GM23248 (cell line): ENCODE data around the gene TMC6. TPM values are rescaled to one million over a fixed set of nuclear protein-coding genes. Genes with fewer than 3 reads are reported as not detected.

ENCODE experiments used
- DNase-seq: peaks from one replicate; pipeline ENCODE4 v3.0.0-alpha.2; 2015
- H2AFZ ChIP-seq: fragments of 200-600 bp; sonication (generic); 2 replicates; pipeline ENCODE4 v1.6.1; 2016; ENCODE audit warnings: antibody characterized with exemption
- H3F3A ChIP-seq: fragments of 200-600 bp; sonication (generic); 2 replicates; pipeline ENCODE4 v1.6.1; 2016; ENCODE audit warnings: mild to moderate bottlenecking, antibody characterized with exemption, mixed run types; ENCODE audit not compliant: insufficient read depth
- H3K27ac ChIP-seq: fragments of 200-600 bp; sonication (generic); 2 replicates; pipeline ENCODE4 v1.5.1; 2016; ENCODE audit warnings: mild to moderate bottlenecking
- H3K27me3 ChIP-seq: fragments of 200-600 bp; sonication (generic); replicated peaks from 2 replicates; pipeline ENCODE4 v1.6.1; 2016; ENCODE audit warnings: mild to moderate bottlenecking; ENCODE audit not compliant: insufficient read depth
- H3K36me3 ChIP-seq: fragments of 200-600 bp; sonication (generic); 2 replicates; pipeline ENCODE4 v1.6.1; 2016; ENCODE audit warnings: low read depth, mild to moderate bottlenecking
- H3K4me1 ChIP-seq: fragments of 200-600 bp; sonication (generic); 2 replicates; pipeline ENCODE4 v1.6.1; 2016; ENCODE audit warnings: mild to moderate bottlenecking; ENCODE audit not compliant: insufficient read depth
- H3K4me2 ChIP-seq: fragments of 200-600 bp; sonication (generic); one replicate; pipeline ENCODE4 v1.6.1; 2016; ENCODE audit warnings: mild to moderate bottlenecking; ENCODE audit not compliant: unreplicated experiment
- H3K4me3 ChIP-seq: fragments of 200-600 bp; sonication (generic); 2 replicates; pipeline ENCODE4 v1.5.1; 2016; ENCODE audit warnings: mild to moderate bottlenecking
- H3K79me2 ChIP-seq: fragments of 200-600 bp; sonication (generic); 2 replicates; pipeline ENCODE4 v1.6.1; 2016; ENCODE audit warnings: mild to moderate bottlenecking; ENCODE audit not compliant: insufficient read depth
- H3K9ac ChIP-seq: fragments of 200-600 bp; sonication (generic); 2 replicates; pipeline ENCODE4 v1.6.1; 2016; ENCODE audit warnings: mild to moderate bottlenecking
- H3K9me2 ChIP-seq: fragments of 200-600 bp; sonication (generic); 2 replicates; pipeline ENCODE4 v1.6.1; 2016; ENCODE audit warnings: mixed run types, mild to moderate bottlenecking, moderate library complexity; ENCODE audit not compliant: insufficient read depth
- H3K9me3 ChIP-seq: fragments of 200-600 bp; sonication (generic); one replicate; pipeline ENCODE4 v1.6.1; 2017; ENCODE audit warnings: low read depth
- H4K20me1 ChIP-seq: fragments of 200-600 bp; sonication (generic); 2 replicates; pipeline ENCODE4 v1.6.0; 2016; ENCODE audit not compliant: insufficient read depth
- EZH2 ChIP-seq: fragments of 200-600 bp; sonication (generic); IDR thresholded peaks from 2 replicates; pipeline ENCODE4 v1.6.1; 2018; ENCODE audit warnings: antibody characterized with exemption, mild to moderate bottlenecking; ENCODE audit not compliant: insufficient read depth, poor library complexity, severe bottlenecking
- EZH2phosphoT487 ChIP-seq: fragments of 200-600 bp; sonication (generic); IDR thresholded peaks from 2 replicates; pipeline ENCODE4 v1.6.1; 2018; ENCODE audit warnings: antibody characterized with exemption, moderate library complexity, mild to moderate bottlenecking, low read depth; ENCODE audit not compliant: insufficient read depth
- WGBS, 2 experiments: methylation state at CpG; one replicate each; pipeline ENCODE4 v1.1.6; 2015 to 2017; ENCODE audit warnings: low lambda C conversion rate in 2 of 2, low coverage in 1 of 2; ENCODE audit errors: missing lambda C conversion rate in 2 of 2; 5-methylcytosine and 5-hydroxymethylcytosine counted together
- in situ Hi-C: fragments of 300-500 bp; cut with MboI; formaldehyde crosslinking; loops from 2 replicates; pipeline ENCODE4 v1.15.0; 2020
- polyA plus RNA-seq: library from polyadenylated mRNA; unstranded; fragments of >200 nt; fragmentation: Nextera tagmentation; extraction: Ambion mirVana; gene quantifications from 2 replicates; pipeline ENCODE4 v1.2.1, GENCODE V29; 2016
- total RNA-seq: library from RNA; depleted of rRNA; stranded (reverse); fragments of >200 nt; shearing (Covaris generic); gene quantifications from 2 replicates; pipeline ENCODE4 v1.2.3, GENCODE V29; 2014

The TMC6 gene
- total and polyA plus RNA-seq, 2 experiments from 2014 or later = not detected

DNA sequence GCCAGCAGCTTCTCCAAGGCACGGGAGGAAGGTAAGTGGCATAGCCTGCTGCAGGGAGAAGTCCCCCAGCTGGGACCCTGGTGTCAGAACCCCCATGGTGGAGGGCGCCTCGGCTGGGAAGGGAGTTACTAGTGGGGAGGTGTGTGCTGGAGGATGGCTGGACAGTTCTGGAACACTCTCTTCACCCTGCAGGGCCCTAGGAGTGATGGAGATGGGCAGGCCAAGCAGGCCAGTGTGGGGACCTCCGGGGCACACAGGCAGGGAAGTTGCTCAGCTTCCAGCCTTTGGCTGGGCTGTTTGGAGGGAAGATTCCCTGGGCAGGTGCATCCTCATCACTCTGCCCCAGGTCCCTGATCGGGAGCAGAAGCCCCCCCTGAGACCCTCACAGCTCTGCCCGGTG lies 18.3 kb upstream of the TMC6 start:
- H3K79me2 ChIP-seq = no peaks in the 10 kb centered on the region
- no peak overlapping the region for H3K9ac ChIP-seq
- no peaks in the 10 kb centered on the region for H3F3A ChIP-seq
- no peak for DNase-seq
- no peaks in the 10 kb centered on the region for H3K9me3 ChIP-seq
- H3K36me3 ChIP-seq = no peaks in the 10 kb centered on the region
- 43 to 60% methylated on average over 6 of the region's 6 CpGs for WGBS, 2 experiments
- in situ Hi-C loops = no loop called here
- no peak overlapping the region for H3K27ac ChIP-seq
- peaks cover 6% of the 10 kb centered on the region for H3K4me1 ChIP-seq
- no peak overlapping the region for H2AFZ ChIP-seq
- H3K4me2 ChIP-seq = no peak overlapping the region
- no peak overlapping the region for H3K4me3 ChIP-seq
- peaks cover 5% of the 10 kb centered on the region; the same call in 1 of the 2 replicates for H3K27me3 ChIP-seq
- no peaks in the 10 kb centered on the region for H4K20me1 ChIP-seq
- no peaks in the 10 kb centered on the region for H3K9me2 ChIP-seq
- no peak for TF ChIP-seq EZH2phosphoT487
- TF ChIP-seq EZH2 = no peak

DNA sequence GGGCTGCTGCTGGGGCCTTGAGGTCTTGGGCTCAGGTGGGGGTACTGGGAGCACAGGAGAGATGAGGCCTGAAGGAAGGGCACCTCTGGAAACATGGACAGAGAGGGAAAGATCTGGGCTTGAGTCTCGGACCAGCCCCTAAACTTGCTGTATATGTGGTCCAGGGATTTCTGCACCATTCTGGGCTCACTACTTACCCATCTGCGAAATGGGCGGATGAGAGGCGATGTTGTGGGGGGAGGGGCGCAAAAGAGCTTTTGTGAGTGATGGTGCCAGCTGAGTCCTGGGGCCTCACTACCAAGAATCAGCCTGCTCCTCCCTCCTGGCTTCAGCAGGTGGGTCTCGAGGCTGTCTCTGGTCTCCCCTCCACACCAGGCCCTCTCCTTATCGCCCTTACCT lies 17.9 kb upstream of the TMC6 start:
- Histone ChIP-seq H3K4me1 (peaks cover 2% of the 10 kb centered on the region), H3K9ac (no peak overlapping the region), H3K79me2 (no peaks in the 10 kb centered on the region), H3K9me3 (no peaks in the 10 kb centered on the region), H3K9me2 (no peaks in the 10 kb centered on the region), H3K36me3 (no peaks in the 10 kb centered on the region), H3K4me3 (no peak overlapping the region), H3F3A (no peaks in the 10 kb centered on the region), H4K20me1 (no peaks in the 10 kb centered on the region), H2AFZ (no peak overlapping the region), H3K27me3 (peaks cover 5% of the 10 kb centered on the region; the same call in 1 of the 2 replicates), H3K4me2 (no peak overlapping the region), H3K27ac (no peak overlapping the region)
- in situ Hi-C loops = no loop called here
- DNase-seq = no peak
- 67 to 79% methylated on average over 7 of the region's 7 CpGs for WGBS, 2 experiments
- TF ChIP-seq EZH2phosphoT487 = no peak
- no peak for TF ChIP-seq EZH2

DNA sequence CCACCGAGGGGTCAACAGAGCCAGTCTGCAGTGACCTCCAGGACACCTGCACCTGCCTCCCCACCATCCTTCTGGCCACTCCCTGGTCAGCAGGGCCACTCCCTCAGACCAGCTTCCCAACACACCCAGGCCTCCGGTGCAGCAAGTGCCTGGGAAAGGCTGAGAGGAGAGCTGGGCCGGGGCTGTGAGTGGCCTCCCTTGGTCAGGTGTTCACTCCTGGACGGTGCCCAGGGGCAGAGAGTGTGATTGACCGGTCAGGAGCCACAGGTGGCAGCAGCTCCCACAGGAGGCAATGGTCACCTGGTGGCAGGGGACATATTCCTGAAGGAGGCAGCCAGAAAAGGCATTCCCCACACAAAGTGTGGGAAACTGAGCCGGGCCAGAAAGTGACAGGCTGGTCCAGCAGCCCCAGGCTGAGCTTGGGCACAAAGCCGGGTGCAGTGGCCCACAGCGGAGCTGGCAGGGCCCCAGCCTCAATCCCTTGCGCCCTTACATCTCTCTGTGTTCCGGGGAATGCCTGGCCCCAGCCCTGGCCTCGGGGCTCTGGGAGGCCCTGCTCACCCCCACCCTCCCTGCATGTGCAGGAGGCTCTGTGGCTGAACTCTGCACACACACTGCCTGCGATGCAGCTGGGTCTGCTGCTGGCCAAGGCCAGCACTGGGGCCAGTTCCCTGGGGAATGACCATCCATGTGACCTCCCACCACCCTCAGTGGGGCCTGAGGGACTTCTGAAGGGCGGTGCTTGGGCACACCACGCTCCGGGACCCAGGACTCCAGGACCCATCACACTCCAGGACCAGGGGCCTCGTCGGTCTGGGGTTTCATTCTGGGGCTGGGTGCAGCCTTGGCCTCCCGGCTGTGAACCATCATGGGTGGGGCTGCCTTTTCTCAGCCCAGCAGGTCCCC lies 16.4 kb upstream of the TMC6 start:
- TF ChIP-seq EZH2phosphoT487 = no peak
- no peak for TF ChIP-seq EZH2
- no peak overlapping the region for H3K4me3 ChIP-seq
- in situ Hi-C loops = no loop called here
- no peaks in the 10 kb centered on the region for H3K4me1 ChIP-seq
- H4K20me1 ChIP-seq = no peaks in the 10 kb centered on the region
- no peaks in the 10 kb centered on the region for H3K9me3 ChIP-seq
- no peaks in the 10 kb centered on the region for H3K9me2 ChIP-seq
- no peaks in the 10 kb centered on the region for H3K79me2 ChIP-seq
- no peak overlapping the region for H3K27ac ChIP-seq
- no peak overlapping the region for H3K4me2 ChIP-seq
- H3K9ac ChIP-seq = no peak overlapping the region
- H3K27me3 ChIP-seq = peaks cover 5% of the 10 kb centered on the region; the same call in 1 of the 2 replicates
- no peak overlapping the region for H2AFZ ChIP-seq
- DNase-seq = no peak
- H3K36me3 ChIP-seq = no peaks in the 10 kb centered on the region
- H3F3A ChIP-seq = no peaks in the 10 kb centered on the region
- 72 to 77% methylated on average over 15 to 18 of the region's 18 CpGs for WGBS, 2 experiments

DNA sequence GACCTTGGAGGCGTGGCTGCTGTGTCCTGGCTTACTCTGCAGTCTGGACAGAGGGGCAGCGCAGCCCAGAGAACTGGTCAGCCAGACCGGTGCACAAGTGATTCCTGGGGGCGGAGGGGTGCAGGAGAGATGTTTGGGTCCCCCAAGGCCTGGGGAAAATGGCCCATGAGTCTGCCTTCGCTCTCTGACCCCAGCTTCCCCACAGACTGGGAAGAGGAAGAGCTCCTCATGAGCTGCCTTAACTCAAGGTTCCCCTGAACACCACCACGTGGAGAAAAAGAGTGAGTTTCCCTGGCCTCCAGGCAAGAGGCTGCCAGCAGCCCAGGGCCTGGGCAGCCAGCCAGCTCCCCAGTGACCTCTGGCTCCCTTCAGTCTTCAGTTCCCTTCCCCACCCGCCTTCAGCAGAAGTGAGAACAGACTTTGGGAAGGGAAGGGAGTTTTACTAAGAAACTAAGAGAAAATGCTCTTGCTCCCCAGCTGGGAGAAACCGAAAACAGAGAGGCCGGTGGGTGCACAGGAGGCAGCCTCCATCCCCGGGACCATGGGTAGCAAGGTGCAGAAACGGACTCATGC lies 15.7 kb upstream of the TMC6 start:
- no peak overlapping the region for H2AFZ ChIP-seq
- 66 to 69% methylated on average over 10 to 11 of the region's 11 CpGs for WGBS, 2 experiments
- H3F3A ChIP-seq = no peaks in the 10 kb centered on the region
- no peaks in the 10 kb centered on the region for H3K36me3 ChIP-seq
- no peaks in the 10 kb centered on the region for H3K79me2 ChIP-seq
- peak; percentile 41 for DNase-seq
- peaks cover 5% of the 10 kb centered on the region; the same call in 1 of the 2 replicates for H3K27me3 ChIP-seq
- H3K4me2 ChIP-seq = no peak overlapping the region
- H3K4me3 ChIP-seq = no peak overlapping the region
- H3K9me2 ChIP-seq = no peaks in the 10 kb centered on the region
- TF ChIP-seq EZH2phosphoT487 (no peak), EZH2 (no peak)
- H3K9ac ChIP-seq = no peak overlapping the region
- no peaks in the 10 kb centered on the region for H4K20me1 ChIP-seq
- in situ Hi-C loops = no loop called here
- H3K27ac ChIP-seq = no peak overlapping the region
- no peaks in the 10 kb centered on the region for H3K4me1 ChIP-seq
- H3K9me3 ChIP-seq = no peaks in the 10 kb centered on the region
